ENCODE measurements around the gene CTBP2. TPM values are rescaled to one million over a fixed set of nuclear protein-coding genes. Genes with fewer than 3 reads are reported as not detected.
A peak's percentile ranks its signal among the peaks of the same experiment; 100 is the strongest.
"Not testable (repeated sequence)": the region's sequence is repeated elsewhere in the genome, so short reads cannot be mapped to it uniquely, and the experiment has no call there.

CTBP2 gene
- total and polyA plus RNA-seq, 2 donors, result 45.3 to 49.8 TPM

DNA sequence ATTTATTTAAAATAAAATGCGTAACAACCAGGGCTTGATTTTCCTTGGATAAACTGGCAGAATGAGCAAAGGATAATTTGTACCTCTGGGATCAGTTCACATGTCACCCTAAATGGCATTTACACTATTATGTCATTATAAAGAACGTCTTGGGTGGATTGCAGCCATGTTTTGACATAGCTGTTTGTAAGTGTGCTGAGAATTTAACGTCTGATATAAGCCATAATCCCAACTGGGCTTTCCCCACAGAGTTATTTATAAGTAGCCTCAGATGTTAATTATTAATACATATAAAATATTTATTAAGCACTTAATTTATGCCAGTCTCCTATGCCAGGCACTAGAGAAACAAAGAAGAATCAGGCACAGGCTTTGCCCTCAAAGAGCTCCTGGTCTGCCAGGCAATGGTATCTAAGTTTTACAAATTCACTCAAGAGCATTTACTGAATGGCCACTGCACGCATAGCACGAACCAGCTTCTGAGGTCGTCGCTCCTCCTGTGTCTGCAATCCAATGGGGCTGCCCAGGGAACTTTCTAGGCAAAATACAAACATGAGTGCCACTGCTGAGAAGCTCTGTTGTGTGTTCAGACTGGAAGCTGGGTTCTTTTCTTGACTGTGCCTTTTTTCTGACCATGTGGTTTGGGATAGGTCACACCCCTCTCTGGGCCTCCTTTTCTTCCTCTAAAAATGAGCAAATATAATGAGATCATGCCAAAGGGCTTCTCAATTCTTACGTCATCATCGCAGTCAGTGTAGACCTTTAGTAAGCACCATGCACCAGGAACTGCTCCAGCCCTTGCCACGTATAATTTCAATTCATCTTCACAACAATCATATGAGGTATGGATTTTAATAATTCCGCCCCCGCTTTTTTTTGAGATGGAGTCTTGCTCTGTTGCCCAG is 11.3 kb upstream of the CTBP2 start:
- H3K4me3 ChIP-seq (ENCODE audit: low read depth, low read length), result no peak overlapping the region
- no peaks in the 10 kb centered on the region for H3K36me3 ChIP-seq (ENCODE audit: insufficient read depth)
- 76% methylated on average over 12 of the region's 12 CpGs for WGBS
- DNase-seq (ENCODE audit: extremely low spot score), result no peak
- no peaks in the 10 kb centered on the region for H3K4me1 ChIP-seq (ENCODE audit: insufficient read depth)
- H3K27ac ChIP-seq (ENCODE audit: low read depth), result no peak overlapping the region

DNA sequence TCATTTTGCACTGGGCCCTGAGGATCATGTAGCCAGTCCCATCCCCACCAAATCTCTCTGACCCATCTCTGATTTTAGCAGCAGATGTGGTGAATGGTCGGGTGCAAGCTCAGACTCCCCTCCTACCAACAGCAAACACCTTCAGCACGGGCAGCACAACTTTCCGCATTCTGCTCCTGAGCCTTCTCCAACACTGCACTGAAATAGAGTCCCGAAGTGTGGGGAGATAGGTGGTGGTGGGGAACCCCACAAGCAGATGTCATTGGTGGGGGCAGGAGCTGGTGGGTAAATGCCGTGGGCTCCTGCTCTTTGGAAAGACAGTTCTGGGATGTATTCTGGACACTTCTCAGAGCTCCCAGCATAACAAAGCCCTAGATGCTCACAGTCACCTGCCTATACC is 9.6 kb upstream of the CTBP2 start:
- no peaks in the 10 kb centered on the region for H3K36me3 ChIP-seq (ENCODE audit: insufficient read depth)
- no peak overlapping the region for H3K27ac ChIP-seq (ENCODE audit: low read depth)
- 84% methylated on average over 5 of the region's 5 CpGs for WGBS
- DNase-seq (ENCODE audit: extremely low spot score), result no peak
- H3K4me1 ChIP-seq (ENCODE audit: insufficient read depth), result no peaks in the 10 kb centered on the region
- no peak overlapping the region for H3K4me3 ChIP-seq (ENCODE audit: low read depth, low read length)

GRCh38 chr10:125169279-125169678 is 8.9 kb upstream of the CTBP2 start:
- Histone ChIP-seq H3K4me3 (ENCODE audit: low read depth, low read length) (no peak overlapping the region), H3K4me1 (ENCODE audit: insufficient read depth) (no peaks in the 10 kb centered on the region), H3K36me3 (ENCODE audit: insufficient read depth) (no peaks in the 10 kb centered on the region), H3K27ac (ENCODE audit: low read depth) (no peak overlapping the region)
- no peak for DNase-seq (ENCODE audit: extremely low spot score)
- WGBS, result 65% methylated on average over 7 of the region's 7 CpGs

GRCh38 chr10:125166658-125167057 is 6.3 kb upstream of the CTBP2 start:
- Histone ChIP-seq H3K4me3 (ENCODE audit: low read depth, low read length) (no peak overlapping the region), H3K36me3 (ENCODE audit: insufficient read depth) (no peaks in the 10 kb centered on the region), H3K4me1 (ENCODE audit: insufficient read depth) (no peaks in the 10 kb centered on the region), H3K27ac (ENCODE audit: low read depth) (no peak overlapping the region)
- WGBS, result 95% methylated on average over 12 of the region's 12 CpGs
- no peak for DNase-seq (ENCODE audit: extremely low spot score)

GRCh38 chr10:125165584-125166573 is 5.5 kb upstream of the CTBP2 start:
- no peak overlapping the region for H3K4me3 ChIP-seq (ENCODE audit: low read depth, low read length)
- 90% methylated on average over 16 of the region's 16 CpGs for WGBS
- no peaks in the 10 kb centered on the region for H3K4me1 ChIP-seq (ENCODE audit: insufficient read depth)
- H3K27ac ChIP-seq (ENCODE audit: low read depth), result no peak overlapping the region
- DNase-seq (ENCODE audit: extremely low spot score), result no peak
- H3K36me3 ChIP-seq (ENCODE audit: insufficient read depth), result no peaks in the 10 kb centered on the region

GRCh38 chr10:125164421-125164820 is 4.1 kb upstream of the CTBP2 start:
- Histone ChIP-seq H3K4me1 (ENCODE audit: insufficient read depth) (no peaks in the 10 kb centered on the region), H3K27ac (ENCODE audit: low read depth) (no peak overlapping the region), H3K4me3 (ENCODE audit: low read depth, low read length) (no peak overlapping the region), H3K36me3 (ENCODE audit: insufficient read depth) (no peaks in the 10 kb centered on the region)
- no peak for DNase-seq (ENCODE audit: extremely low spot score)
- WGBS, result 92% methylated on average over 10 of the region's 10 CpGs

- no peaks in the 10 kb centered on the region for H3K36me3 ChIP-seq (ENCODE audit: insufficient read depth)
- H3K4me1 ChIP-seq (ENCODE audit: insufficient read depth), result no peaks in the 10 kb centered on the region
- no peak overlapping the region for H3K4me3 ChIP-seq (ENCODE audit: low read depth, low read length)
- 65% methylated on average over 5 of the region's 5 CpGs for WGBS
- no peak overlapping the region for H3K27ac ChIP-seq (ENCODE audit: low read depth)
- DNase-seq (ENCODE audit: extremely low spot score), result no peak
Measured at GRCh38 chr10:125163803-125164202, 3.4 kb upstream of the CTBP2 start.

- WGBS, result 95% methylated on average over 19 of the region's 19 CpGs
- H3K36me3 ChIP-seq (ENCODE audit: insufficient read depth); DNase-seq (ENCODE audit: extremely low spot score): not testable (repeated sequence)
Measured at GRCh38 chr10:125163312-125163711, 2.9 kb upstream of the CTBP2 start.

GRCh38 chr10:125162120-125162931 is 2.0 kb upstream of the CTBP2 start:
- no peaks in the 10 kb centered on the region for H3K36me3 ChIP-seq (ENCODE audit: insufficient read depth)
- H3K4me3 ChIP-seq (ENCODE audit: low read depth, low read length), result peak overlapping the region; percentile 86
- no peaks in the 10 kb centered on the region for H3K4me1 ChIP-seq (ENCODE audit: insufficient read depth)
- WGBS, result 67% methylated on average over 51 of the region's 51 CpGs
- no peak overlapping the region for H3K27ac ChIP-seq (ENCODE audit: low read depth)
- no peak for DNase-seq (ENCODE audit: extremely low spot score)

More at GRCh38 chr10:125163312-125163711, 2.9 kb upstream of the CTBP2 start:
- H3K4me1 ChIP-seq (ENCODE audit: insufficient read depth); H3K4me3 ChIP-seq (ENCODE audit: low read depth, low read length); H3K27ac ChIP-seq (ENCODE audit: low read depth): not testable (repeated sequence)

DNA sequence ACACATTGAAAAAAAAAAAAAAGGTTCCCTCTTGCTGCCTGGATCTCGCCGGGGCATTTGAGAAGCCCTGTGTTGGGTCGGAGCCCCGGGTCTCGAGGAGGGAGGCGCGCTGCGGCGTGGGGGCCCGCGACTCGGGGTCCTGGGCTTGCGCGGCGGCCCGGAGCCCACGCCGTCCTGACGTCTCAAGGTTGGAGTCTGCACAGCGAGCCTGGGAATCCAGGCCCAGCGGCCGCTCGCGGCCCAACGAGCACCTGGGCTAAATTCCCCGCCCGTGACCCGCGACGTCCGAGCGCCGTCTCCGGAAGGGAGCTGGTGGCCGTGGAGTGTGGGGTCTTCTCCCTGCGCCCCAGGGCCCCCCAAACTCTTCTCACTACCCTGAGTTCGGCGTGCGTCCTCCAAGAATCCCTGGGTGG is 1.4 kb upstream of the CTBP2 start:
- 3% methylated on average over 39 of the region's 39 CpGs for WGBS
- peak overlapping the region; percentile 86 for H3K27ac ChIP-seq (ENCODE audit: low read depth)
- peak overlapping the region; percentile 86 for H3K4me3 ChIP-seq (ENCODE audit: low read depth, low read length)
- no peaks in the 10 kb centered on the region for H3K4me1 ChIP-seq (ENCODE audit: insufficient read depth)
- H3K36me3 ChIP-seq (ENCODE audit: insufficient read depth), result no peaks in the 10 kb centered on the region
- no peak for DNase-seq (ENCODE audit: extremely low spot score)

- H3K36me3 ChIP-seq (ENCODE audit: insufficient read depth), result no peaks in the 10 kb centered on the region
- H3K4me3 ChIP-seq (ENCODE audit: low read depth, low read length), result peak overlapping the region; percentile 86
- H3K4me1 ChIP-seq (ENCODE audit: insufficient read depth), result no peaks in the 10 kb centered on the region
- under 1% methylated on average over 76 of the region's 76 CpGs for WGBS
- H3K27ac ChIP-seq (ENCODE audit: low read depth), result peak overlapping the region; percentile 86
- DNase-seq (ENCODE audit: extremely low spot score), result peak; percentile 73
Measured at GRCh38 chr10:125160856-125161706, 718 bp upstream of the CTBP2 start.

DNA sequence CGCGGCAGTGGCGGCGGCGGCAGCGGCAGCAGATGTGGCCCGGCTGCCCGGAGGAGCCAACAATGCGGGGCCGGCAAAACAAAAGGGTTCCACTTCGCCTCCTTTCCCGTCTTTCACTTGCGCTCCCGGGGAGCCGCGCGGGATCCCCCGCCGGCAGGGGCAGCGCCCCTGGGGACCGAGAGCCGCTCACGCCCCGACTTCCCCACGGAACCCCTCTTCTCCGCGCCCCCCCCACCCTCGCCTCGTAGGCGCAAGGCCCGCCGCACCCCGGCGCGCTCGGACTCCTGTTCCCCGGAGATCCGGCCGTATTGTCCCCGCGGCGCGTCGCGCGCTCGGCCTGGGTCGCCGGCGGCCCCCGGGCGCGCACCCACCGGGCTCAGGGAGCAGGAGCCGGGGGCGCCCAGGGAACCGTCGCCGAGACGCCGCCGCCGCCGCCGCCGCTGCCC is 854 bp downstream of the CTBP2 start:
- peak overlapping the region; percentile 86 for H3K4me3 ChIP-seq (ENCODE audit: low read depth, low read length)
- no peaks in the 10 kb centered on the region for H3K36me3 ChIP-seq (ENCODE audit: insufficient read depth)
- WGBS, result under 1% methylated on average over 66 of the region's 66 CpGs
- DNase-seq (ENCODE audit: extremely low spot score), result no peak
- peak overlapping the region; percentile 96 for H3K27ac ChIP-seq (ENCODE audit: low read depth)
- no peaks in the 10 kb centered on the region for H3K4me1 ChIP-seq (ENCODE audit: insufficient read depth)

All from urinary bladder (tissue), 4 donors.